HepG2 (cell line): ENCODE data around the gene SLC29A3. TPM values are rescaled to one million over a fixed set of nuclear protein-coding genes. Genes with fewer than 3 reads are reported as not detected.

Source experiments
- CHD4 ChIP-seq: fragments of 200-600 bp; sonication (generic); IDR thresholded peaks from 2 replicates; pipeline ENCODE4 v1.7.0; 2017; ENCODE audit warnings: mild to moderate bottlenecking, low read length, borderline replicate concordance
- FOXK2 ChIP-seq: fragments of 450-650 bp; IDR thresholded peaks from 2 replicates; pipeline ENCODE4 v1.6.1; 2016
- GATA4 ChIP-seq: sonication (generic); IDR thresholded peaks from 2 replicates; pipeline ENCODE4 v1.6.1; 2016; ENCODE audit warnings: antibody characterized with exemption, low read depth, borderline replicate concordance
- HNRNPH1 ChIP-seq: fragments of 200-400 bp; formaldehyde crosslinking; optimal IDR thresholded peaks from 2 replicates; pipeline ENCODE3; 2017; ENCODE audit warnings: mild to moderate bottlenecking, low read depth, low read length
- PAF1 ChIP-seq: IDR thresholded peaks from 2 replicates; pipeline ENCODE4 v1.6.1; 2016; ENCODE audit warnings: missing genetic modification reagents, missing compliant biosample characterization
- TBP ChIP-seq: sonication (generic); formaldehyde crosslinking; IDR thresholded peaks from 2 replicates; pipeline ENCODE4 v1.5.0; 2020; ENCODE audit warnings: missing genetic modification reagents
- TCF7L2 ChIP-seq: IDR thresholded peaks from 2 replicates; pipeline ENCODE4 v1.6.1; 2011; ENCODE audit warnings: mild to moderate bottlenecking, low read depth, low read length, moderate library complexity
- ZNF256 ChIP-seq: sonication (generic); formaldehyde crosslinking; conservative IDR thresholded peaks from 2 replicates; pipeline ENCODE4 v1.4.0; 2020; ENCODE audit warnings: missing genetic modification reagents
- ZNF282 ChIP-seq: fragments of 450-650 bp; IDR thresholded peaks from 2 replicates; pipeline ENCODE4 v1.6.1; 2018; ENCODE audit not compliant: partially characterized antibody
- ZNF343 ChIP-seq: sonication (generic); formaldehyde crosslinking; IDR thresholded peaks from 2 replicates; pipeline ENCODE4 v1.4.0; 2020; ENCODE audit warnings: mild to moderate bottlenecking, missing genetic modification reagents
- ZNF619 ChIP-seq: sonication (generic); formaldehyde crosslinking; IDR thresholded peaks from 2 replicates; pipeline ENCODE4 v1.4.0; 2020; ENCODE audit warnings: mild to moderate bottlenecking, missing genetic modification reagents
- polyA plus RNA-seq, 8 experiments: library from polyadenylated mRNA; depleted of rRNA in 3 of 8; stranded (reverse) in 7 of 8; unstranded in 1 of 8; fragments of >200 nt; fragmentation: Illumina TruSeq in 4 of 8; extraction: Trizol in 4 of 8; gene quantifications; 2 replicates each; pipeline versions ENCODE4 v1.2.1 to v1.2.3, GENCODE V29; 2011 to 2016; ENCODE audit warnings: low read depth in 4 of 8, missing spikeins in 1 of 8, mixed read lengths in 1 of 8; ENCODE audit not compliant: insufficient read depth in 1 of 8
- total RNA-seq, 5 experiments: library from RNA; depleted of rRNA; stranded (reverse); fragments of >200 nt; fragmentation: Illumina TruSeq; extraction: Trizol; gene quantifications; 2 replicates each; pipeline ENCODE4 v1.2.3, GENCODE V29; 2016; ENCODE audit warnings: low read depth in 1 of 5
- TF ChIP-seq, protein P1 (sequence below), 2 experiments: sonication (generic) in 1 of 2; formaldehyde crosslinking in 1 of 2; IDR thresholded peaks; 2 replicates each; pipeline versions ENCODE4 v1.4.0 to v1.6.1; 2016 to 2020; ENCODE audit warnings: borderline replicate concordance in 1 of 2, low read depth in 1 of 2, mild to moderate bottlenecking in 1 of 2, missing genetic modification reagents in 1 of 2
- TF ChIP-seq, protein P2 (sequence below): sonication (generic); formaldehyde crosslinking; IDR thresholded peaks from 2 replicates; pipeline ENCODE4 v1.4.0; 2020; ENCODE audit warnings: missing genetic modification reagents
- TF ChIP-seq, protein P3 (sequence below): sonication (generic); formaldehyde crosslinking; IDR thresholded peaks from 2 replicates; pipeline ENCODE4 v1.4.0; 2020; ENCODE audit warnings: mild to moderate bottlenecking, missing genetic modification reagents

Gene SLC29A3
- total and polyA plus RNA-seq, 2 of the 13 experiments (the other 11 are each of a cell fraction or from before 2014, with no cell fraction given), result 8.6 to 11.8 TPM

DNA sequence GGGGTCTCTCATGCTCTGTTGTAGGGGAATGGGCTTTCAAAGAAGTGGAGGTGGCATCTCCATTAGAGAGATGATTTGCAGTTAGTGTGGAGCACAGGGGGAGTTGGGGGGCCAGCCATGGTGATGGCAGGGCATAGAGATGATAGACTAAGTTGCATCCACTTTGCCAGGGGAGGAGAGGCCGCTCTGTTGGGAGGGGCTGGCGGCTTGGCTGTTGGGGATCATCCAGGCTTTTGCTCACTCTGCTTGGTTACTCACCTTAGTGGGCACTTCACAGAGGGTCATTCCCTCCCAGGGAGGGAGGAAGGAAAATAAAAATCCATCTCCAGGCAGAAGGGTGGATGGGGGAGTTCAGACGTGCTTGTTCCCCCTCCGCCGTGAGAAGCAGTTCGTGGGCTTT is 46.3 kb downstream of the SLC29A3 start (continued):
- TF ChIP-seq, protein P1, sequence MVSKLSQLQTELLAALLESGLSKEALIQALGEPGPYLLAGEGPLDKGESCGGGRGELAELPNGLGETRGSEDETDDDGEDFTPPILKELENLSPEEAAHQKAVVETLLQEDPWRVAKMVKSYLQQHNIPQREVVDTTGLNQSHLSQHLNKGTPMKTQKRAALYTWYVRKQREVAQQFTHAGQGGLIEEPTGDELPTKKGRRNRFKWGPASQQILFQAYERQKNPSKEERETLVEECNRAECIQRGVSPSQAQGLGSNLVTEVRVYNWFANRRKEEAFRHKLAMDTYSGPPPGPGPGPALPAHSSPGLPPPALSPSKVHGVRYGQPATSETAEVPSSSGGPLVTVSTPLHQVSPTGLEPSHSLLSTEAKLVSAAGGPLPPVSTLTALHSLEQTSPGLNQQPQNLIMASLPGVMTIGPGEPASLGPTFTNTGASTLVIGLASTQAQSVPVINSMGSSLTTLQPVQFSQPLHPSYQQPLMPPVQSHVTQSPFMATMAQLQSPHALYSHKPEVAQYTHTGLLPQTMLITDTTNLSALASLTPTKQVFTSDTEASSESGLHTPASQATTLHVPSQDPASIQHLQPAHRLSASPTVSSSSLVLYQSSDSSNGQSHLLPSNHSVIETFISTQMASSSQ (IDR thresholded peaks at IDR 0.05; ENCODE audit: low read depth), result no peak
- TF ChIP-seq, protein P1 (CRISPR knock-in tag; IDR thresholded peaks at IDR 0.05; ENCODE audit: borderline replicate concordance), result no peak
- TF ChIP-seq TBP (CRISPR knock-in tag), result no peak
- TF ChIP-seq, protein P2, sequence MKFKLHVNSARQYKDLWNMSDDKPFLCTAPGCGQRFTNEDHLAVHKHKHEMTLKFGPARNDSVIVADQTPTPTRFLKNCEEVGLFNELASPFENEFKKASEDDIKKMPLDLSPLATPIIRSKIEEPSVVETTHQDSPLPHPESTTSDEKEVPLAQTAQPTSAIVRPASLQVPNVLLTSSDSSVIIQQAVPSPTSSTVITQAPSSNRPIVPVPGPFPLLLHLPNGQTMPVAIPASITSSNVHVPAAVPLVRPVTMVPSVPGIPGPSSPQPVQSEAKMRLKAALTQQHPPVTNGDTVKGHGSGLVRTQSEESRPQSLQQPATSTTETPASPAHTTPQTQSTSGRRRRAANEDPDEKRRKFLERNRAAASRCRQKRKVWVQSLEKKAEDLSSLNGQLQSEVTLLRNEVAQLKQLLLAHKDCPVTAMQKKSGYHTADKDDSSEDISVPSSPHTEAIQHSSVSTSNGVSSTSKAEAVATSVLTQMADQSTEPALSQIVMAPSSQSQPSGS (CRISPR knock-in tag), result no peak
- no peak for TF ChIP-seq TCF7L2
- TF ChIP-seq FOXK2, result no peak
- TF ChIP-seq HNRNPH1, result no peak
- no peak for TF ChIP-seq ZNF619 (CRISPR knock-in tag)
- TF ChIP-seq, protein P3, sequence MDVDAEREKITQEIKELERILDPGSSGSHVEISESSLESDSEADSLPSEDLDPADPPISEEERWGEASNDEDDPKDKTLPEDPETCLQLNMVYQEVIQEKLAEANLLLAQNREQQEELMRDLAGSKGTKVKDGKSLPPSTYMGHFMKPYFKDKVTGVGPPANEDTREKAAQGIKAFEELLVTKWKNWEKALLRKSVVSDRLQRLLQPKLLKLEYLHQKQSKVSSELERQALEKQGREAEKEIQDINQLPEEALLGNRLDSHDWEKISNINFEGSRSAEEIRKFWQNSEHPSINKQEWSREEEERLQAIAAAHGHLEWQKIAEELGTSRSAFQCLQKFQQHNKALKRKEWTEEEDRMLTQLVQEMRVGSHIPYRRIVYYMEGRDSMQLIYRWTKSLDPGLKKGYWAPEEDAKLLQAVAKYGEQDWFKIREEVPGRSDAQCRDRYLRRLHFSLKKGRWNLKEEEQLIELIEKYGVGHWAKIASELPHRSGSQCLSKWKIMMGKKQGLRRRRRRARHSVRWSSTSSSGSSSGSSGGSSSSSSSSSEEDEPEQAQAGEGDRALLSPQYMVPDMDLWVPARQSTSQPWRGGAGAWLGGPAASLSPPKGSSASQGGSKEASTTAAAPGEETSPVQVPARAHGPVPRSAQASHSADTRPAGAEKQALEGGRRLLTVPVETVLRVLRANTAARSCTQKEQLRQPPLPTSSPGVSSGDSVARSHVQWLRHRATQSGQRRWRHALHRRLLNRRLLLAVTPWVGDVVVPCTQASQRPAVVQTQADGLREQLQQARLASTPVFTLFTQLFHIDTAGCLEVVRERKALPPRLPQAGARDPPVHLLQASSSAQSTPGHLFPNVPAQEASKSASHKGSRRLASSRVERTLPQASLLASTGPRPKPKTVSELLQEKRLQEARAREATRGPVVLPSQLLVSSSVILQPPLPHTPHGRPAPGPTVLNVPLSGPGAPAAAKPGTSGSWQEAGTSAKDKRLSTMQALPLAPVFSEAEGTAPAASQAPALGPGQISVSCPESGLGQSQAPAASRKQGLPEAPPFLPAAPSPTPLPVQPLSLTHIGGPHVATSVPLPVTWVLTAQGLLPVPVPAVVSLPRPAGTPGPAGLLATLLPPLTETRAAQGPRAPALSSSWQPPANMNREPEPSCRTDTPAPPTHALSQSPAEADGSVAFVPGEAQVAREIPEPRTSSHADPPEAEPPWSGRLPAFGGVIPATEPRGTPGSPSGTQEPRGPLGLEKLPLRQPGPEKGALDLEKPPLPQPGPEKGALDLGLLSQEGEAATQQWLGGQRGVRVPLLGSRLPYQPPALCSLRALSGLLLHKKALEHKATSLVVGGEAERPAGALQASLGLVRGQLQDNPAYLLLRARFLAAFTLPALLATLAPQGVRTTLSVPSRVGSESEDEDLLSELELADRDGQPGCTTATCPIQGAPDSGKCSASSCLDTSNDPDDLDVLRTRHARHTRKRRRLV, result no peak
- no peak for TF ChIP-seq ZNF256
- no peak for TF ChIP-seq ZNF282
- TF ChIP-seq ZNF343 (CRISPR knock-in tag), result no peak
- TF ChIP-seq CHD4, result no peak
- no peak for TF ChIP-seq GATA4
- TF ChIP-seq PAF1 (CRISPR knock-in tag), result no peak
